H1 (cell line): ENCODE measurements around the gene NEDD4L. TPM values are rescaled to one million over a fixed set of nuclear protein-coding genes. Genes with fewer than 3 reads are reported as not detected.

Experiments
- CTCF ChIA-PET: fragments of 300-600 bp; sonication (Branson Sonifier 250); formaldehyde crosslinking; loops from one replicate; lab custom pipeline; 2021; ENCODE audit not compliant: partially characterized antibody; lab: Charles Lee
- POLR2A ChIA-PET: fragments of 300-600 bp; sonication (Branson Sonifier 250); formaldehyde crosslinking; loops from one replicate; lab custom pipeline; 2021; ENCODE audit warnings: inconsistent platforms; ENCODE audit not compliant: partially characterized antibody; lab: Charles Lee
- DNase-seq, 2 experiments: peaks; one replicate each; pipeline versions ENCODE4 v3.0.0 to v3.0.0-alpha.2; 2010 to 2022; ENCODE audit warnings: low spot score in 2 of 2, low read depth in 1 of 2, mixed read lengths in 1 of 2
- FAIRE-seq: peaks from 2 replicates; lab custom pipeline; 2011; peaks lifted over from hg19 to GRCh38; lab: Jason Lieb, UNC
- H2AFZ ChIP-seq: 2 replicates; pipeline ENCODE4 v1.8.1; 2012; ENCODE audit warnings: low read length, inconsistent platforms
- H2AK5ac ChIP-seq: 2 replicates; pipeline ENCODE4 v1.6.1; 2013; ENCODE audit warnings: low read depth, low read length
- H2BK120ac ChIP-seq: replicated peaks from 2 replicates; pipeline ENCODE3; 2013; ENCODE audit warnings: low read depth, low read length, inconsistent platforms
- H2BK12ac ChIP-seq: 2 replicates; pipeline ENCODE4 v1.6.1; 2013; ENCODE audit warnings: low read depth, low read length
- H2BK15ac ChIP-seq: 2 replicates; pipeline ENCODE4 v1.6.1; 2013; ENCODE audit warnings: low read length
- H2BK20ac ChIP-seq: 2 replicates; pipeline ENCODE4 v1.6.1; 2013; ENCODE audit warnings: low read length
- H2BK5ac ChIP-seq: 2 replicates; pipeline ENCODE4 v1.6.1; 2013; ENCODE audit warnings: low read depth, low read length
- H3K14ac ChIP-seq: 2 replicates; pipeline ENCODE4 v1.6.1; 2013; ENCODE audit warnings: inconsistent platforms; ENCODE audit not compliant: insufficient read length
- H3K18ac ChIP-seq: 2 replicates; pipeline ENCODE4 v1.6.1; 2013; ENCODE audit warnings: low read length; ENCODE audit errors: extremely low read depth
- H3K23ac ChIP-seq: 2 replicates; pipeline ENCODE4 v1.6.1; 2013; ENCODE audit warnings: inconsistent platforms; ENCODE audit not compliant: insufficient read length
- H3K23me2 ChIP-seq: 2 replicates; pipeline ENCODE4 v1.6.1; 2013; ENCODE audit warnings: low read depth, low read length
- H3K27ac ChIP-seq: 2 replicates; pipeline ENCODE4 v1.6.1; 2011; ENCODE audit warnings: low read depth, low read length, inconsistent platforms
- H3K27me3 ChIP-seq, 4 experiments: replicated peaks in 1 of 4; 1 replicate in 1 of 4; 2 replicates in 3 of 4; pipeline versions ENCODE4 v1.6.1 to v1.8.1; 2011 to 2013; ENCODE audit warnings: low read length in 3 of 4, mild to moderate bottlenecking in 3 of 4, inconsistent platforms in 2 of 4, mixed read lengths in 2 of 4, moderate library complexity in 1 of 4; ENCODE audit not compliant: control insufficient read depth in 3 of 4, insufficient read depth in 3 of 4; ENCODE audit errors: extremely low read depth in 1 of 4
- H3K36me3 ChIP-seq, 4 experiments: 2 replicates each; pipeline versions ENCODE4 v1.6.1 to v1.8.1; 2011 to 2013; ENCODE audit warnings: mild to moderate bottlenecking in 4 of 4, low read length in 3 of 4, moderate library complexity in 2 of 4, control low read depth in 1 of 4, inconsistent platforms in 1 of 4; ENCODE audit not compliant: insufficient read depth in 4 of 4, control insufficient read depth in 2 of 4
- H3K4ac ChIP-seq: replicated peaks from 2 replicates; pipeline ENCODE3; 2013; ENCODE audit warnings: low read length, low read depth, mixed read lengths, inconsistent platforms; ENCODE audit not compliant: insufficient read length
- H3K4me1 ChIP-seq, 4 experiments: replicated peaks in 1 of 4; 1 replicate in 1 of 4; 2 replicates in 3 of 4; pipeline versions ENCODE4 v1.6.1 to v1.8.1; 2011 to 2013; ENCODE audit warnings: low read length in 3 of 4, inconsistent platforms in 2 of 4, mixed read lengths in 1 of 4; ENCODE audit not compliant: insufficient read depth in 4 of 4, control insufficient read depth in 3 of 4
- H3K4me2 ChIP-seq, 2 experiments: 2 replicates each; pipeline versions ENCODE4 v1.6.1 to v1.8.1; 2011 to 2013; ENCODE audit warnings: low read depth in 2 of 2, low read length in 2 of 2, control low read depth in 1 of 2, inconsistent platforms in 1 of 2, mild to moderate bottlenecking in 1 of 2; ENCODE audit not compliant: insufficient read depth in 1 of 2
- H3K4me3 ChIP-seq, 4 experiments: fragments of 200-600, 300-600 bp in 1 of 4; sonication (generic), shearing (Covaris generic), sonication (Bioruptor Twin) in 1 of 4; 2 replicates each; pipeline versions ENCODE4 v1.5.1 to v1.8.1; 2011 to 2016; ENCODE audit warnings: low read length in 4 of 4, low read depth in 3 of 4, control low read depth in 2 of 4, inconsistent platforms in 2 of 4, mild to moderate bottlenecking in 2 of 4, mixed read lengths in 1 of 4, moderate library complexity in 1 of 4; ENCODE audit not compliant: insufficient read depth in 2 of 4; ENCODE audit errors: extremely low read depth in 1 of 4
- H3K56ac ChIP-seq: replicated peaks from 2 replicates; pipeline ENCODE3; 2013; ENCODE audit warnings: low read depth, mild to moderate bottlenecking, mixed read lengths, low read length, inconsistent platforms; ENCODE audit not compliant: insufficient read length
- H3K79me1 ChIP-seq: 2 replicates; pipeline ENCODE4 v1.6.1; 2013; ENCODE audit warnings: low read depth, low read length, control low read depth
- H3K79me2 ChIP-seq, 2 experiments: 2 replicates each; pipeline versions ENCODE4 v1.6.1 to v1.8.1; 2012 to 2013; ENCODE audit warnings: low read length in 2 of 2, mild to moderate bottlenecking in 2 of 2, inconsistent platforms in 1 of 2; ENCODE audit not compliant: insufficient read depth in 2 of 2, control insufficient read depth in 1 of 2
- H3K9ac ChIP-seq, 4 experiments: replicated peaks in 1 of 4; 1 replicate in 1 of 4; 2 replicates in 3 of 4; pipeline versions ENCODE4 v1.6.1 to v1.8.1; 2011 to 2013; ENCODE audit warnings: low read depth in 3 of 4, low read length in 3 of 4, control low read depth in 2 of 4, mild to moderate bottlenecking in 2 of 4, moderate library complexity in 2 of 4, inconsistent platforms in 1 of 4; ENCODE audit errors: extremely low read depth in 1 of 4
- H3K9me3 ChIP-seq, 2 experiments: 2 replicates each; pipeline versions ENCODE4 v1.6.1 to v1.8.1; 2012 to 2013; ENCODE audit warnings: mild to moderate bottlenecking in 2 of 2, moderate library complexity in 2 of 2, control low read depth in 1 of 2, inconsistent platforms in 1 of 2, low read depth in 1 of 2, low read length in 1 of 2, mixed read lengths in 1 of 2; ENCODE audit not compliant: insufficient read depth in 2 of 2
- H4K20me1 ChIP-seq, 2 experiments: replicated peaks in 1 of 2; 2 replicates each; pipeline versions ENCODE3 to v1.8.1; 2011 to 2013; ENCODE audit warnings: inconsistent platforms in 2 of 2, low read length in 2 of 2, mild to moderate bottlenecking in 1 of 2; ENCODE audit not compliant: insufficient read depth in 2 of 2, control insufficient read depth in 1 of 2
- H4K5ac ChIP-seq: 2 replicates; pipeline ENCODE4 v1.6.1; 2013; ENCODE audit warnings: low read length, low read depth, mixed read lengths, inconsistent platforms; ENCODE audit not compliant: insufficient read length
- H4K8ac ChIP-seq: 2 replicates; pipeline ENCODE4 v1.8.0; 2013; ENCODE audit warnings: mild to moderate bottlenecking, moderate library complexity, low read length, inconsistent platforms; ENCODE audit not compliant: insufficient read depth; ENCODE audit errors: extremely low read depth
- H4K91ac ChIP-seq: replicated peaks from 2 replicates; pipeline ENCODE3; 2013; ENCODE audit warnings: low read length, mixed read lengths, inconsistent platforms; ENCODE audit not compliant: insufficient read length
- CEBPB ChIP-seq: IDR thresholded peaks from 2 replicates; pipeline ENCODE4 v1.6.1; 2012; ENCODE audit warnings: low read depth, low read length
- CHD2 ChIP-seq: IDR thresholded peaks from 2 replicates; pipeline ENCODE4 v1.6.1; 2012; ENCODE audit warnings: low read length, improper control_type of control experiment
- EGR1 ChIP-seq: IDR thresholded peaks from 2 replicates; pipeline ENCODE4 v1.6.1; 2011; ENCODE audit warnings: low read depth, low read length, borderline replicate concordance
- NANOG ChIP-seq: IDR thresholded peaks from 2 replicates; pipeline ENCODE4 v1.6.1; 2011; ENCODE audit warnings: low read length, low read depth, mild to moderate bottlenecking, inconsistent platforms; ENCODE audit not compliant: insufficient read depth, poor library complexity, severe bottlenecking
- RAD21 ChIP-seq, 2 experiments: IDR thresholded peaks in 1 of 2; conservative IDR thresholded peaks in 1 of 2; 2 replicates each; pipeline ENCODE4 v1.6.1; 2011; ENCODE audit warnings: low read depth in 2 of 2, low read length in 2 of 2, improper control_type of control experiment in 1 of 2, inconsistent platforms in 1 of 2, mild to moderate bottlenecking in 1 of 2, moderate library complexity in 1 of 2
- RBBP5 ChIP-seq: IDR thresholded peaks from 2 replicates; pipeline ENCODE4 v1.7.1; 2012; ENCODE audit warnings: low read depth, mild to moderate bottlenecking, inconsistent platforms, low read length, moderate library complexity, borderline replicate concordance
- RFX5 ChIP-seq: IDR thresholded peaks from 2 replicates; pipeline ENCODE4 v1.6.1; 2011; ENCODE audit warnings: low read depth, low read length, improper control_type of control experiment, borderline replicate concordance
- SAP30 ChIP-seq: fragments of 300-600 bp; sonication (generic); IDR thresholded peaks from 2 replicates; pipeline ENCODE4 v1.7.1; 2012; ENCODE audit warnings: low read length, moderate library complexity, mild to moderate bottlenecking, inconsistent platforms; ENCODE audit not compliant: insufficient read depth, insufficient replicate concordance
- SIRT6 ChIP-seq: IDR thresholded peaks from one replicate; pipeline ENCODE4 v1.7.1; 2012; ENCODE audit warnings: low read length, inconsistent platforms
- TAF7 ChIP-seq: optimal IDR thresholded peaks from 2 replicates; pipeline ENCODE3; 2011; ENCODE audit warnings: low read depth, mild to moderate bottlenecking, inconsistent platforms, low read length, moderate library complexity, borderline replicate concordance
- WGBS, 2 experiments: shearing (Covaris generic) in 1 of 2; methylation state at CpG; one replicate each; pipeline versions ENCODE4 v1.1.6 to v1.1.7; 2013 to 2015; ENCODE audit warnings: low lambda C conversion rate in 2 of 2, mixed read lengths in 2 of 2, inconsistent platforms in 1 of 2, low coverage in 1 of 2, missing lambda C conversion rate in 1 of 2; ENCODE audit not compliant: insufficient replicate concordance in 2 of 2, insufficient coverage in 1 of 2, insufficient read length in 1 of 2; ENCODE audit errors: extremely low coverage in 1 of 2, missing lambda C conversion rate in 1 of 2; 5-methylcytosine and 5-hydroxymethylcytosine counted together
- polyA plus RNA-seq, 7 experiments: library from polyadenylated mRNA; depleted of rRNA in 3 of 7; stranded (reverse) in 5 of 7; unstranded in 2 of 7; fragments of >200 nt in 5 of 7; fragments of 200-250 nt in 2 of 7; gene quantifications; 1 replicate in 5 of 7; 2 replicates in 1 of 7; 4 replicates in 1 of 7; pipeline versions ENCODE4 v1.2.1 to v1.2.3, GENCODE V29; 2011 to 2013; ENCODE audit warnings: missing spikeins in 2 of 7, mixed read lengths in 2 of 7
- total RNA-seq: library from RNA; stranded (reverse); fragmentation: NEBNext Ultra II Directional; extraction: Animal tissue kit (Norgen Biotek cat#: 25700); gene quantifications from 2 replicates; pipeline ENCODE4 v1.2.1, GENCODE V29; 2021
- TF ChIP-seq, protein P1 (sequence below), 3 experiments: IDR thresholded peaks; 1 replicate in 2 of 3; 2 replicates in 1 of 3; pipeline versions ENCODE4 v1.5.1 to v1.6.1; 2011; ENCODE audit warnings: low read length in 3 of 3, mild to moderate bottlenecking in 3 of 3, inconsistent platforms in 2 of 3, low read depth in 1 of 3, moderate library complexity in 1 of 3; ENCODE audit not compliant: insufficient read depth in 1 of 3; ENCODE audit errors: control extremely low read depth in 1 of 3

The NEDD4L gene
- total and polyA plus RNA-seq, 2 of the 8 experiments (the other 6 are each of a cell fraction or from before 2014, with no cell fraction given): 37.3 to 69.8 TPM

DNA sequence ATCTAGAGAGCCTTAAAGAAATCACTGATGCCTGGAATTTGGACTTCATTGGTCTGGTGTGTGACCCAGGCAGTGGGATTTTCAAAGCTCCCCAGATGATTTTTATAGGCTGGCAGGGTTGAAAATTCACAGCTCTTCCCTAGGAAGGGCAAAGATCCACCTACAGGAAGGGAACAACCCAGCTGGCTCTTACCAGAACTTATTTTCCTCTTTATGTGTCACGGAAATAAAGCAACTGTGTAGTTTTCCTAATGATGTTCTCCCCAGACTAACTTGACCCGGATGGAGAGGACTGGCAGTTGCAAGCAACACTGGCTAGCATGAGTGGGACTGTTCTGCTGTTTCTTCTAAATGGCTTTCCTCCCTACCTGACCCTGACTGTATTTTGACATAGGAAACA, 349.3 kb downstream of the NEDD4L start:
- DNase-seq: no peak
- Histone ChIP-seq H3K4me3 (no peak overlapping the region), H3K79me2 (no peaks in the 10 kb centered on the region), H3K4ac (no peak overlapping the region), H3K14ac (no peak overlapping the region), H3K56ac (no peak overlapping the region), H3K4me2 (no peak overlapping the region), H4K8ac (no peak overlapping the region), H3K4me1 (peaks cover 0 to 7% (median 0%) of the 10 kb centered on the region in 4 experiments; a peak in 3 of 7 replicates), H3K36me3 (peaks cover 18 to 63% (median 41%) of the 10 kb centered on the region in 4 experiments; a peak in 7 of 8 replicates), H2BK12ac (no peak overlapping the region), H3K9me3 (no peaks in the 10 kb centered on the region), H2BK5ac (no peak overlapping the region), H3K79me1 (no peaks in the 10 kb centered on the region; the same call in 1 of the 2 replicates), H3K9ac (no peak overlapping the region), H3K27me3 (no peaks in the 10 kb centered on the region), H4K5ac (no peak overlapping the region), H3K23me2 (no peaks in the 10 kb centered on the region), H3K18ac (no peak overlapping the region), H2AK5ac (no peak overlapping the region), H2BK15ac (no peak overlapping the region), H4K20me1 (peaks cover 0 to 2% of the 10 kb centered on the region in 2 experiments), H4K91ac (no peak overlapping the region), H2AFZ (no peak overlapping the region), H2BK120ac (no peak overlapping the region), H3K27ac (no peak overlapping the region), H3K23ac (no peak overlapping the region), H2BK20ac (no peak overlapping the region)
- ChIA-PET POLR2A (no interaction called here), CTCF (interaction anchor here (0.5 to 9.3 kb wide), 8 partner anchors 15 to 434 kb away, joined by 3 to 62 read pairs (median 3); no protein-coding TSS in a partner anchor)
- FAIRE-seq: no peak
- 85% methylated on average over 2 of the region's 2 CpGs; no CpG with 5 or more reads in 1 of the 2 experiments for WGBS, 2 experiments
- TF ChIP-seq RBBP5 (no peak), CEBPB (no peak), EGR1 (no peak), TAF7 (no peak), RFX5 (no peak), SIRT6 (no peak), NANOG (no peak), SAP30 (no peak), CHD2 (no peak), RAD21 (IDR thresholded peaks at IDR 0.05 in 1 of 2, conservative IDR thresholded peaks at IDR 0.05 in 1 of 2; ENCODE audit: low read depth in 2 of 2, low read length in 2 of 2) (no peak)
- TF ChIP-seq, protein P1, sequence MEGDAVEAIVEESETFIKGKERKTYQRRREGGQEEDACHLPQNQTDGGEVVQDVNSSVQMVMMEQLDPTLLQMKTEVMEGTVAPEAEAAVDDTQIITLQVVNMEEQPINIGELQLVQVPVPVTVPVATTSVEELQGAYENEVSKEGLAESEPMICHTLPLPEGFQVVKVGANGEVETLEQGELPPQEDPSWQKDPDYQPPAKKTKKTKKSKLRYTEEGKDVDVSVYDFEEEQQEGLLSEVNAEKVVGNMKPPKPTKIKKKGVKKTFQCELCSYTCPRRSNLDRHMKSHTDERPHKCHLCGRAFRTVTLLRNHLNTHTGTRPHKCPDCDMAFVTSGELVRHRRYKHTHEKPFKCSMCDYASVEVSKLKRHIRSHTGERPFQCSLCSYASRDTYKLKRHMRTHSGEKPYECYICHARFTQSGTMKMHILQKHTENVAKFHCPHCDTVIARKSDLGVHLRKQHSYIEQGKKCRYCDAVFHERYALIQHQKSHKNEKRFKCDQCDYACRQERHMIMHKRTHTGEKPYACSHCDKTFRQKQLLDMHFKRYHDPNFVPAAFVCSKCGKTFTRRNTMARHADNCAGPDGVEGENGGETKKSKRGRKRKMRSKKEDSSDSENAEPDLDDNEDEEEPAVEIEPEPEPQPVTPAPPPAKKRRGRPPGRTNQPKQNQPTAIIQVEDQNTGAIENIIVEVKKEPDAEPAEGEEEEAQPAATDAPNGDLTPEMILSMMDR (IDR thresholded peaks at IDR 0.05; ENCODE audit: control extremely low read depth in 1 of 3, insufficient read depth in 1 of 3, low read depth in 1 of 3, low read length in 3 of 3): no peak
